GM19452 (cell line): Measurements from ENCODE around the gene ZNF138.
"Not testable (repeated sequence)": the region's sequence is repeated elsewhere in the genome, so short reads cannot be mapped to it uniquely, and the experiment has no call there.

Experiments
- ATAC-seq: cut with Tn5 transposase; IDR thresholded peaks from one replicate; pipeline ENCODE4 v1.9.1; 2021; ENCODE audit not compliant: unreplicated experiment

Gene ZNF138

DNA sequence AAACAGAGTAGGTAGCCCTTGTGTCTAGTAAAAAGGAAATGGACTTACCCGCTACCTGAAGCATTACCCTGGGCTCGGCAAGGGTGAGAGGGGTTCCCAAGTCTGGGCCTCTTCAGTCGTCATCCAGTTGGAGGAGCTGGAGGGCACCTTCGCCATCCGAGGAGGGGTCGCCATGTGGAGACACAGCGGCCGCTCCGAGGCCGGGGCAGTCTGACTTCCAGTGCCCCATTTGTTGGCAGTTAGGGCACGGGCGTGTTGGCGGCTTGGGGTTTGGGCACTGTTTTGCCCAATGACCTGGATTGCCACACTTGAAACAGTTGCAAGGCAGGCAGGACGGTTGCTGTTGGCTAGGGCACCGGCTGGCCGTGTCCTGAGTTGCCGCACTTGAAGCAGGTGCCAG lies 43.8 kb downstream of the ZNF138 start:
- not testable (repeated sequence) for ATAC-seq

DNA sequence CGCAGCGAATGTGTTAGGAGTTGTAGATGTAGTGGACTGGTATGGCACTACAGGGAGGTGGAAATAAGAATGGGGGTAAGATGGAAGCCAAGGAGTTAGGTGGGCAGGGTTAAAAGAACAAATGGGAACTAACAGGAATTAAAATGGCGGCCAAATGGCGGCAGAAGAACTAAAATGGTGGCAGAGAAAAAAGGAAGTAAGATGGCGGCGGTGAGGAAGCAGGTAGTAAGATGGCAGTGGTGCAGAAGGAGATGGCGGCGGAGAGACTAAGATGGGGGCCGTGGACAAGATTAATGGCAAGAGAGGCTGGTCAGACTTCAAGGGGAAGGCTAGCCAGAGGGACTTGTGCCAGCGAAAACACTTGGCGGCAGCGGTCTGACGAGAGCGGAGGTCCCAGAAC lies 44.5 kb downstream of the ZNF138 start:
- ATAC-seq = no peak

DNA sequence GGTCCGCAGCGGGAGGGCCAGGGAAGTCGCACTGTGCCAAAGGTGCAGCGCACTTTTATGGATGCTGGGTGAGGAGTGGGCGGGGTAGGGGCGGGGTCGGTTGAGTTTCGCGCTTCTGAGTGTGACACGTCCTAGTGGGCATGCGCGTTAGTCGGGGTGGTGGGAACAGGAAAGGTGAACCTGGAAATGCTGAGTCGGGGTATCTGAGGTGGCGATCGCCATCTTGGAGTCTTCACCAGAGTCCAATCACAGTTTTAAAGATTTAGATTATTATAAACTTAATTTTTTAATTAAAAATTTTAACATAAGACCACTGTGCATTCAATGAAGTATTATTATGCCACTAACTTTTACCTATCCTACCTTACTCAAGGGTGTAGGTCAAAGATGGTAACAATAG lies 45.7 kb downstream of the ZNF138 start:
- no peak for ATAC-seq

DNA sequence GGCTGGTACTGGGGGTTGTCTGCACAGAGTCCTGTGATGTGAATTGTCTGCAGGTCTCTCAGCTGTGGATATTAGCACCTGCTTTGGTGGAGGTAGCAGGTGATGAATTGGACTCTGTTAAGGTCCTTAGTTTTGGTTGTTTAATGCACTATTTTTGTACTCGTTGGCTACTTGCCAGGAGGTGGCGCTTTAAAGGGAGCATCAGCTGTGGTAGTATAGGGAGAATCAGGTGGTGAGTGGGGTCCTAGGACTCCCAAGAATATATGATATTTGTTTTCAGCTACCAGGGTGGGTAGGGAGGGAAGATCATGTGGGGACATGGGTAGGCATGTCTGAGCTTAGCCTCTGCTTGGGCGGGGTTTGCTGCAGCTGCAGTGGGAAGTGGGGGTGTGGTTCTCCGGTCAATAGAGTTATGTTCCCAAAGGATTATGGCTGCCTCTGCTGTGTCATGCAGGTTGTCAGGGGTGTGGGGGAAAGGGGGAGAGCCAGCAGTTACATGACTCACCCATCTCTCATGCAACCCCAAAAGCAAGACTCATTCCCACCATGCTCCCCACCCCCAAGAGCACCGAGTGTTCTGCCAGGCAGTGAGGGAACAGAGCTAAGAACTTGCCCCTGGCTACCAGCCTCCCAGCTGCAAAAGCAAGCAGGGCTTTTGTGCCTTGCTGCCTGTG lies 55.2 kb downstream of the ZNF138 start:
- no peak for ATAC-seq

DNA sequence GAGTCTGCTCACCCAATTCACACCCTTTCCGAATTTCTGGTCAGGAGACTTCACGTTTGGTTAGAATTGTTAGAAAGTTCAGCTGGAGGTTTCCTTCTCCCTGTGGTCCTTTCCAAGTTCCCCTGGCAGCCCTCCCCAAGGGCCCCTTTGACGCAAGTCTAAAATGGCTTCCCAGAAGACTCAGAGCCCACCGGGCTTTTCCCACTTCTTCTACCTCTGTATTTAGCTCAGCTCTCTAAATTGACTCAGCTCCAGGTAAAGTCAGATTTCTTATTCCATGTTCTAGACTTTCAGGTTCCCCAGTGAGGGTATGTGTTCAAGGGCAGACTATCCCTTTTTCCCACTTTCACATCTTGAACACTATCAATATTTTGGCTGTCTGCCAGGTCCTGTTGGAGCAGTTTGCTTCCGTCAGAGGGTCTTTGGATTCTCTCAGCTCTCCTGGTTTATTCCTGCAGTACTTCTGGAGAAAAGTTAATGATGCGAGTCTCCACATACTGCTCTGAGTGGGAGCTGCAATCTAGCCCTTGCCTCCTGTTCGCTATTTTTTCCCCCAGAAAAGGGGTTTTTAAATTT lies 55.8 kb downstream of the ZNF138 start:
- no peak for ATAC-seq

DNA sequence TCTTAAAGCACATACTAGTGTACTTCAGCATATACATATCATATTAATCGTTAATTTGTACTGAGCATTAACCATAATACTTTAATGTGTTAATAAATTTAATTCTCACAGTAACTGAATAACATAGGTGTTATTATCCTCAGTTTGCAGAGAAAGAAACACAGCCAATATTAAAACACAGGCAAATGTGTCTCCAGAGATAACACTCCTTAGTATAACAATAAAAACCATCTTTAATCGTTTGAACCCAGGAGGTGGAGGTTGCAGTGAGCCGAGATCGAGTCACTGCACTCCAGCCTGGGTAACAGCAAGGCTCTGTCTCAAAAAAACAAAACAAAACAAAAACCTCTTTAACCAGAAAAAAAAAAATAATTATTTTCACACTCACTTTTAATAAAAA lies 59.5 kb downstream of the ZNF138 start:
- ATAC-seq = no peak

DNA sequence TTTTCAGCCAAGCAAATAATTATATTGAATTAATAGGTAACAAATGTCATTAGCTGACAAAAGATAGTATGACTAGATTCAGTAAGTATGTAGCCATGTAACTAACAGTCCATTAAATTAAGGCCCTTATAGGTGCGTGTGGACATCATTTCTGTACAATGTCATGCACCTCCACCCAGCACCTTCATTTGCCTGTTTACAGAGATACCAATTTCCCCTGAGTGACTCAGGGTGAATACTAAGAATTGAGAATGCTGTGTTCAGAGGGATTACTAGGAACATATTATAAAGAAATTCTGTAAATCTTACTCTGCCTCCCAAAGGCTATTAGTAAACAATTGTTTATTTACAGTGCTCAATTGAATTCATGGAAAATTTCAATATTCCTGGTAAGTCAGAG lies 60.7 kb downstream of the ZNF138 start:
- no peak for ATAC-seq

DNA sequence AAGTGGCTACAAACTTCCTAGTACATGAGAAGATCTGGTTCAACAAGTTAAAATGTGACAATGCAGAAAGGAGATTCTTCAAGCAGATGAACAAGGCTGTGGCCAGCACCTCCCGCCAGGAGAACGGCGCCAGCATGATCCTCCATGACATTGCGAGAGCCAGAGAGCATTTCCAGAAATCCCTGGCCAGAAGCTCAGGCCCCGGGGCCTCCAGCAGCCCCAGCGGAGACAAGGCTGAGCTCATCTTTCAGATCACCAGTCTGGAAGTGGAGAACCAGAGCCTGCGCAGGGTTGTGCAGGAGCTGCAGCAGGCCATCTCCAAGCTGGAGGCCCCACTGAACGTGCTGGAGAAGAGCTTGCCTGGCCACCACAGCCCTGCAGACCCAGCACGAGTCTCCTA lies 68.8 kb downstream of the ZNF138 start:
- ATAC-seq = no peak

DNA sequence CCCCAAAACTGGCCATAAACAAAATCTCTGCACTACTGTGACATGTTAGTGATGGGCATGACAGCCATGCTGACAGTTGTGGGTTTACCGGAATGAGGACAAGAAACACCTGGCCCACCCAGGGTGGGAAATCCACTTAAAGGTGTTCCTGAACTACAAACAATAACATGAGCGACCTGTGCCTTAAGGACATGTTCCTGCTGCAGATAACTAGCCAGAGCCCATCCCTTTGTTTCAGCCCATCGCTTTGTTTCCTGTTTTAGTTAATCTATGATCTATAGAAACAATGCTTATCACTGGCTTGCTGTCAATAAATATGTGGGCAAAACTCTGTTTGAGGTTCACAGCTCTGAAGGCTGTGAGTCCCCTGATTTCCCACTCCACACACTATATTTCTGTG lies 69.3 kb downstream of the ZNF138 start:
- ATAC-seq = not testable (repeated sequence)

DNA sequence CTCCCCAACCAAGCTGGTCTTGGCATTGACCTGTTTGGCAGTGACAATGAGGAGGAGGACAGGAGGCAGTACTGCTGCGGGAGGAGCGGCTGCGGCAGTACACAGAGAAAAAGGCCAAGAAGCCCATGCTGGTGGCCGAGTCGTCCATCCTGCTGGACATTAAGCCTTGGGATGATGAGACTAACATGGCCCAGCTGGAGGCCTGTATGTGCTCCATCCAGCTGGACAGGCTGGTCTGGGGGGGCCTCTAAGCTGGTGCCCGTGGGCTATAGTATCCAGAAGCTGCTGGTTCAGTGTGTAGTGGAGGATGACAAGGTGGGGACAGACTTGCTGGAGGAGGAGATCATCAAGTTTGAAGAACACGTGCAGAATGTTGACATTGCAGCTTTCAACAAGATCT lies 69.7 kb downstream of the ZNF138 start:
- ATAC-seq = no peak

DNA sequence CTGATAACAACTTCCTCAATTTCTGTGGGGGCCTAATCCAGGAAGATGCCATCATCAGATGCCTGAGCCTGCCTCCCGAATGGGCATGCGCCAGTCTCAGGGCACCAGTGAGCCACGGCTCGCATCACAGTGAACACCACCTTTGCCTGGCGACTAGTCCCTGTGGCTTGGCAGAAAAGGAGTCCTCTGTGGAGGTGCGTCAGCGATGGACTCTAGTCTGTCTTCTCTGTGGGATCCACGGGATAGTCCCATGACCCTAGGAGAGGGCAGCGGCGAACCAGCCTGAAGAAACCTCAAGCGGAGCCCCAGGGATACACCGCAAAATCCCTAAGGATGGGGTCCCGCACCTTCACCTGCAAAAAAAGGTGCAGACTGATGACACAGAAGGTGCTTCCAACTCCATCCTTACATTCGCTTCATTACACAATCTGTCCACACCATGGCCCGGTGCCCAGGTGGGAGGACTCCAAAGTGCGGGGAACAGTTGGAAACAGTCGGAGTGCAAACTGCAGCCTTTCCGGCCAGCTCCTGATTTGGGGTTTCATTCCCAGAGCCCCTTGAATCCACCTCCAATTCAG lies 73.7 kb downstream of the ZNF138 start:
- ATAC-seq = no peak

DNA sequence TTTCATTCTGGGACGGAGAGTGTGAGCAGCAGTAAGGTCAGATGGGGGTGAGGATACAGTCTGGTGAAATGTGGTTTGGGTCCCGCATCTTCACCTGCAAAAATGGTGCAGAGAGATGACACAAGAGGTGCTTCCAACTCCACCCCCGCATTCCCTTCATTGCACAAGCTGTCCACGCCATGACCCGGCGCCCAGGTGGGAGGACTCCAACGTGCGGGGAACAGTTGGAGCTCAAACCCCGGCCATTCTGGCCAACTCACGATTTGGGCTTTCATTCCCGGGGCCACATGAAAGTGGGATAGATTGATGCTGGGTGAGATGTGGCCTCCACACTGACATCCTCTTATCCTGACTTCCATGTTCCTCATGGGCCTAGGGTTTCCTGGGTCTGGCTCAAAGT lies 74.3 kb downstream of the ZNF138 start:
- no peak for ATAC-seq

DNA sequence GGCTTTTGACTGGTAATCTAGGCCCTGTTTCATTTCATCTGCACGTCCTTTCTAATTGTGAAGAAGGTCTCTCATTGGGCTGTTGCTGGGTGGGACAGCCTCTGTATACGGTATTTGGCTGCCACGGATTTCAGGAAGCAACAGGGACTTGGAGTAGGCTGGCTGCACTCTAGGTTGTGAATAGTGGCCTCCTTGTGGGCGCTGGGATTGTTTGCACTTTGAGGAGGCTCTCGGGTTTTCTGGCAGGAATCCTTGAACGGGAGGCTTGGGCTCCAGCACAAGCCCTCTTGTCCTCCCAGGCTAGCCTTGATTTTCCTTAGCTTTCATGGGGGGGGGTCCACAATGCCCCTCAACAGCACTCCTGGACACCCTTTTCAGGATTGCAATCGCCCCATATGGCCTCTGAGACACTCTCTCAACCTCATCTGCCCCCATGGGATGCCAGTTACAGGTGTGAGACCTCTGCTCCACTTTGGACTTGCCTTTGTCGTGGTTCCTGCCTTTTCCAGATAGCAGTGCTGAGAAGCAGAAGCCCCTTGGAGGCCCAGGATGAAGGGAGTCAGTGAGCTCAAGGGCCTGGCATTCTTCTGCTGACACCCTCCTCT lies 75.0 kb downstream of the ZNF138 start:
- no peak for ATAC-seq

DNA sequence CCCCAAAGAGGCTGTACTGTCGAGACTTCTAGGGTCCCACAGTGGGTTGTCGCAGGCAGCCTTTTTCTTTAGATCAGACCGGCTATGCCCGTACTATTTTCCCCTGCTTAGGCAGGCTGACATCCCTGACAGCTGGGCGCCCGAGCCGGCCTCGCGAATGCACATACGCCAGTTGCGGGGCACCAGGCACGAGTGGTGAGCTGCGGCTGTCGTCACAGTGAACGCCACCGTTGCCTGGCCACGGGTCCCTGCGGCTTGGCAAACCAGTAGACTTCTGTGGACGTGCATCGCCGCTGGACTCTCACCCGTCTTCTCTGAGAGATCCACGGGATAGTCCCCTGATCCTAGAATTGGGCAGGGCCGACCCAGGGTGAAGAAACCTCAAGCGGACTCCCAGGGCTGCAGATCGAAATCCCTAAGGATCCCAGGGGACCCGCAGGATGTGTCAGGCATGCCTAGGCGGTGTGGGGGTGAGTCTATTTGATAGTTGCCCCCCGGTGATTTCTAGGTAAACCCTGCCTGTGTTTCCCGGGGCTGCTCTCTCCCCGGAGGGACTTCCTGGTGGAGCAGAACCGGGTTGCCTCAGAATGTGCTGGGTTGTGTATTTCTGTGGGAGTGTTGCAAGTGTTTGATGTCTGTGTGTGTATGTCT lies 75.8 kb downstream of the ZNF138 start:
- ATAC-seq = no peak

DNA sequence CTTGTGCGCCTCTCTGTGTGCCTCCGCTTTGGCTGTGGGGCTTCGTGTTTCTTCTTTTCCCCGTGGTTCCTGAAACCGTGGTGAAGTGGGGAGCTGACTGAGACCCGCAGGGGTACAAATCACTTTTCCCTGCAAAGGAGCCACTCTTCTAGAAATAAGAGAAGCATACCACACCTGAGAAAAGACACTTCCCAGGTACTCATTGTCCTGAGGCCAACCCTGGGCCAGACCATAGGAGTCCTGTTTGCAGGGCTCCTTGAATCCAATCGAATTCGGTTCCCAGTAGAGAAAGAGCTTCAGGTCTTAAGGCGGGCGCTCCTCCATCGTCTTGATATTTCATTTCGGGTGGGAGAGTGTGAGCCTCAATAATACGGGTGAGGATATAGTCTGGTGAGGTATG lies 76.4 kb downstream of the ZNF138 start:
- no peak for ATAC-seq

DNA sequence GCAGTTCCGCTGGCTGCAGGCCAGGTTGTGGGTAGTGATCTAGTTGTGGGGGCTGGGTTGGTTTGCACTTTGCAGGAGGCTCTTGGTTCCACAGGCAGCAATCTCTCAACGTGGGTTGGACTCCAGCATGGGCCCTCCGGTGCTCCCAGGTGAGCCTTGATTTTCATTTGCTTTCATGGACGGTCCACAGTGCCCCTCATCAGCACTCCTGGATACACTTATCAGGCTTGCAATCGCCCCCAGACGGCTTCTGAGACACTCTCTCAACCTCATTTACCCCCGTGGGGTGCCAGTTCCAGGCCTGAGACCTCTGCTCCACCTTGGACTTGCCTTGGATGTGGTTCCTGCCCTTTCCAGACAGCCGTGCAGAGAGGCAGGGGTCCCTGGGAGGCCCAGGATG lies 77.5 kb downstream of the ZNF138 start:
- ATAC-seq = no peak

DNA sequence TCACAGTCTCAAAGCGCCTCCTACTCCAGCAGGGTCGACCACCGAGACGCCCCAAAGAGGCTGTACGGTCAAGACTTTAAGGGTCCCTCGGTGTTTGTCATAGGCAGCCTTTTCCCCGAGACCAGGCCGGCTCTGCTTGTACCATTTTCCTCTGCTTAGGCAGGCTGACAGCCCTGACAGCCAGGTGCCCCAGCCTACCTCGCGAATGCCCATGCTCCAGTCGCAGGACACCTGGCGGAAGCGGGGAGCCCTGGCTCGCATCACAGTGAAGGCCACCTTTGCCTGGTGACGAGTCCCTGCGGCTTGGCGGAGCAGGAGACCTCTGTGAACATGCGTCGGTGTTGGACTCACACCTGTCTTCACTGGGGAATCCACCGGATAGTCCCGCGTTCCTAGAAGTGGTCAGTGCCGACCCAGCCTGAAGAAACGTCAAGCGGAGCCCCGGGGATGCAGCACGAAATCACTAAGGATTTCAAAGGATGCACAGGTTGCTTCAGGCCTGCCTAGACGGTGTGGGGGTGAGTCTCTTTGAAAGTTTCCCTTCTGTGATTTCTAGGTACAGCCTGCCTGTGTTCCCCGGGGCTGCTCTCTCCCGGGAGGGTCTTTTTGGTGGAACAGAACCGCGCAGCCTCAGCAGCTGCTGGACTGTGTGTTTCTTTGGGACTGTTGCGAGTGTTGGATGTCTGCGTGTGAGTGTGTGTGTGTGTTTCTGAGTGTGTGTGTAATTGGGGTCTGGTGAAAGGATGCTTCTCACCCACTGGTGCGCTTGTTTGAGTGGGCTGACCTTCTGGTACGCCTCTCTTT lies 78.3 kb downstream of the ZNF138 start:
- no peak for ATAC-seq

DNA sequence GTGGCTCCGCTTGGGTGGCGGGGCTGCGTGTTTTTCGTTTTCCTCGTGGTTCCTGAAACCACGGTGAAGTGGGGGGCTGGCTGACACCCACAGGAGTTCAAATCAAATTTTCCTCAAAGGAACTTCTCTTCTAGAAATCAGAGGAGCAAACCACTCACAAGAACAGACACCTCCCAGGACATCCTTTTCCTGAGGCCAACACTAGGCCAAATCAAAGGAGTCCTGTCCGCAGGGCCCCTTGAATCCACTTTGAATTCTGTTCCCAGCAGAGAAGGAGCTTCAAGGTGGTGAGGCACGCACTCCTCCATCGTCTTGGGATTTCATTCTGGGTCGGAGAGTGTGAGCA lies 78.9 kb downstream of the ZNF138 start:
- no peak for ATAC-seq

DNA sequence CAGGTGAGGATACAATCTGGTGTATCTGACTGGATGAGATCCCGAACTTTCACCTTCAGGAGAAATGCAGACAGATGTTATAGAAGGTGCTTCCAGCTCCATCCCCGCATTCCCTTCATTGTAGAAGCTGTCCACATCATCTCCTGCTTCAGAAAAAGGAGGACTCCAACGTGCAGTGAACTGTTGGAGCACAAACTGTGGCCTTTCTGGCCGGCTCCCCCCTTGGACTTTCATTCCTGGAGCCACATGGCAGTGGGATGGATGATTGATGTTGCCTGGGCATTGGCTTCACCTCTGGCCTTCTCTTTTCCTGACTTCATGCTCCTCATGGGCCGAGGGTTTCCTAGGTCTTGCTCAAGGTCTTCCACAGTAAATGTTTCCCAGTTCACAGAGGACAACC lies 79.3 kb downstream of the ZNF138 start:
- ATAC-seq = no peak

DNA sequence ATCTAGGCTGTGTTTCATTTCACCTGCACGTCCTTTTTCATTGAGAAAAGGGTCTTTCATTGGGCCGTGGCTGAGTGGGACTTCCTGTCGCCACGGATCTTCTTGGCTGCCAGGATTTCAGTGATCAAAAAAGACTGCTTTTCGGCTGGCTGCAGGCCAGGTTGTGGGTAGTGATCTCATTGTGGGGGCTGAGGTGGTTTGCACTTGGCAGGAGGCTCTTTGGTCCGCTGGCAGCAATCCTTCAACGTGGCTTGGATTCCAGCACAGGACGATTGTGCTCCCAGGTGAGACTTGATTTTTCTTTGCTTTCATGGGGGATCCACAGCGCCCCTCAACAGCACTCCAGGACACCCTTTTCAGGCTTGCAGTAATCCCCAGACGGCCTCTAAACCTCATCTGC lies 79.9 kb downstream of the ZNF138 start:
- ATAC-seq = no peak

DNA sequence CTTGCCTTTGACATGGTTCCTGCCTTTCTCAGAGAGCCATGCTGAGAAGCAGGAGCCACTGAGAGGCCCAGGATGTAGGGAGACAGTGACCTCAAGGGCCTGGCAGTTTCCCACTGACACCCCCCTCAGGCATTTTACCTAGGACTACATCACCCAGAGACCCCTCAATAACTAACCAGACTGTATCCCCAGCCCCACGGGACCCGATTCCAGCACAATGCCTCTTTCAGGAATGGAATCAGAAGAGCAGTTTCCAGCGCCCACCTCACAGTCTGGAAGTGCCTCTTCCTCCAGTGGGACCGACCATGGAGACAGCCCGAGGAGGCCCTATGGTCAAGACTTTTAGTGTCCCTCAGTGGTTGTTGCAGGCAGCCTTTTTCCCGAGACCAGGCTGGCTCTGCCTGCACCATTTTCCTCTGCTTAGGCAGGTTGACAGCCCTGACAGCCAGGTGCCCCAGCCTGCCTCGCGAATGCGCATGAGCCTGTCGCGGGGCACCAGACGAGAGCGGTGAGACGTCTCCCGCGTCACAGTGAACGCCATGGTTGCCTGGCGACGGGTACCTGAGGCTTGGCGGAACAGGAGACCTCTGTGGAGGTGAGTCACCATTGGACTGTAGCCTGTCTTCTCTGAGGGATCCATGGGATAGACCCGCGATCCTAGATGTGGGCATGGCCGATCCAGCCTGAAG lies 80.5 kb downstream of the ZNF138 start:
- ATAC-seq = no peak
